Measurements from ENCODE around the gene JAKMIP2. TPM values are rescaled to one million over a fixed set of nuclear protein-coding genes. Genes with fewer than 3 reads are reported as not detected.
"Not testable (repeated sequence)": the region's sequence is repeated elsewhere in the genome, so short reads cannot be mapped to it uniquely, and the experiment has no call there.

Gene JAKMIP2
- total RNA-seq, 1 experiment from 2014 or later, result 6.4 TPM

DNA sequence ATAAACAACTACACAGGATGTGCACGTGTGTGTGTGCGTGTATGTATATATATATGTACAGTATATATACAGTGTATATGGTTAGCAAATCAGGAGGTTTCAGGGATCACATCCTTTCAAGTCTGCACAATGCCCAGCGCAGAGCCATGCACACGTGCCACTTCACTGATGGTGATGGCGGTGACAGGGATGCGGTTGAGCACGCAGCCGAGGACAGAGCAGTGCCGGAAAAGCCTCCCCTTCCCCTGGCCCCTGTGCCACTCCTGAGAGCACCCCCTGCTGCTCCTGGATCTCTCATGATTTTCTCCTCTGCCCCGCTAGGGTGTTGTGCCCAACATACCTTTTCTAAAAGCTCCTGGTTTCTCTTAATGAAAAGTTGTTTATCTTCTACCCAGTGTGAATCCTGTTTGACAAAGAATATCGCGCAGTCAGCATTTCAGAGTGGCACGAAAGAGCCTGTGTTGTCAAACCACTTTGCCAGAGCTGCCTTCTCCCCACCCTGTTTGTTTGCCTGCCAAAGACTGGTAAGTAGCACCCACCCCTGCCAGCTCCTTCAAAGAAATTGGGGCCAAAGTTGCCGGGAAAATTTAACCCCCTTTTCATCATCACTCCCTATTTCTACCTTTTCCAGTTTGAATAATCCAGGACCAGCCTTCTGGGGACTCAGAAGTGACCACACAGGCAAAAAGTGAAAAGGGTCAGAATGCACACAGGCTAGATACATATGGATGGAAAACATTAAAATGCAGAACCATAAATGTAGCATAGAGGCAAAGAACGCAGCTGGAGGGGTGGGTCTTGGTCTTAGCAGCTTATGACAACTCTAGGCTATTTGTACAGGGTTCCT is 146.4 kb downstream of the JAKMIP2 start:
- H3K4me1 ChIP-seq (ENCODE audit: insufficient read depth, low read length), result no peaks in the 10 kb centered on the region
- no peak overlapping the region for H3K18ac ChIP-seq (ENCODE audit: insufficient read length, low read depth, low read length)
- WGBS (ENCODE audit: extremely low coverage, insufficient read length, low lambda C conversion rate), result no CpG with 5 or more reads among the region's 15 CpGs
- no peak overlapping the region for H3K14ac ChIP-seq (ENCODE audit: insufficient read depth, low read length)
- H3K4me2 ChIP-seq (ENCODE audit: insufficient read depth, insufficient read length, low read length), result no peak overlapping the region
- H3K9ac ChIP-seq (ENCODE audit: extremely low read depth, insufficient read length, low read length), result no peak overlapping the region
- H3K79me1 ChIP-seq (ENCODE audit: insufficient read depth, low read depth, low read length, poor library complexity, severe bottlenecking), result no peaks in the 10 kb centered on the region
- H3K27ac ChIP-seq (ENCODE audit: insufficient read length, low read depth, low read length), result no peak overlapping the region
- no peak overlapping the region for H2BK5ac ChIP-seq (ENCODE audit: insufficient read length, low read length)
- no peak overlapping the region for H3K56ac ChIP-seq (ENCODE audit: insufficient read length, low read depth, low read length)
- no peak overlapping the region for H3T11ph ChIP-seq (ENCODE audit: low read length)
- H3K27me3 ChIP-seq (ENCODE audit: insufficient read depth, low read length), result no peaks in the 10 kb centered on the region
- H3K9me3 ChIP-seq (ENCODE audit: control insufficient read depth, low read depth, low read length), result no peaks in the 10 kb centered on the region
- Mint-ChIP-seq H3K4me3 (no peak overlapping the region), H3K27ac (peak overlapping the region in 2 of 3 experiments; percentile 66 to 85; a peak in 3 of 7 replicates), H3K27me3 (ENCODE audit: low read depth) (no peaks in the 10 kb centered on the region), H3K36me3 (ENCODE audit: insufficient read depth in 1 of 3, low read depth in 3 of 3) (peaks cover 21 to 73% (median 55%) of the 10 kb centered on the region in 3 experiments; a peak in 6 of 7 replicates), H3K4me1 (peaks cover 15 to 20% of the 10 kb centered on the region in 2 experiments), H3K9me3 (no peaks in the 10 kb centered on the region)
- no peak overlapping the region for H3K4ac ChIP-seq (ENCODE audit: low read depth, low read length)
- H2AK5ac ChIP-seq (ENCODE audit: insufficient read length, low read length), result no peak overlapping the region
- H3K23ac ChIP-seq (ENCODE audit: insufficient read length, low read depth, low read length), result no peak overlapping the region
- no peak overlapping the region for H4K91ac ChIP-seq (ENCODE audit: insufficient read length, low read depth, low read length)
- H2BK15ac ChIP-seq (ENCODE audit: low read depth, low read length), result no peak overlapping the region
- TF ChIP-seq, protein P1, sequence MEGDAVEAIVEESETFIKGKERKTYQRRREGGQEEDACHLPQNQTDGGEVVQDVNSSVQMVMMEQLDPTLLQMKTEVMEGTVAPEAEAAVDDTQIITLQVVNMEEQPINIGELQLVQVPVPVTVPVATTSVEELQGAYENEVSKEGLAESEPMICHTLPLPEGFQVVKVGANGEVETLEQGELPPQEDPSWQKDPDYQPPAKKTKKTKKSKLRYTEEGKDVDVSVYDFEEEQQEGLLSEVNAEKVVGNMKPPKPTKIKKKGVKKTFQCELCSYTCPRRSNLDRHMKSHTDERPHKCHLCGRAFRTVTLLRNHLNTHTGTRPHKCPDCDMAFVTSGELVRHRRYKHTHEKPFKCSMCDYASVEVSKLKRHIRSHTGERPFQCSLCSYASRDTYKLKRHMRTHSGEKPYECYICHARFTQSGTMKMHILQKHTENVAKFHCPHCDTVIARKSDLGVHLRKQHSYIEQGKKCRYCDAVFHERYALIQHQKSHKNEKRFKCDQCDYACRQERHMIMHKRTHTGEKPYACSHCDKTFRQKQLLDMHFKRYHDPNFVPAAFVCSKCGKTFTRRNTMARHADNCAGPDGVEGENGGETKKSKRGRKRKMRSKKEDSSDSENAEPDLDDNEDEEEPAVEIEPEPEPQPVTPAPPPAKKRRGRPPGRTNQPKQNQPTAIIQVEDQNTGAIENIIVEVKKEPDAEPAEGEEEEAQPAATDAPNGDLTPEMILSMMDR (conservative IDR thresholded peaks at IDR 0.05), result no peak
- no peak overlapping the region for H4K5ac ChIP-seq (ENCODE audit: insufficient read length, low read depth, low read length)
- H3K79me2 ChIP-seq (ENCODE audit: insufficient read depth, low read length), result no peaks in the 10 kb centered on the region
- H2BK20ac ChIP-seq (ENCODE audit: low read depth, low read length, poor library complexity, severe bottlenecking), result no peak overlapping the region
- no peaks in the 10 kb centered on the region for H4K20me1 ChIP-seq (ENCODE audit: control insufficient read depth, insufficient read depth, insufficient read length)
- no peak overlapping the region for H2BK12ac ChIP-seq (ENCODE audit: insufficient read length, low read depth, low read length)
- no peak overlapping the region for H2BK120ac ChIP-seq (ENCODE audit: low read depth, low read length, poor library complexity, severe bottlenecking)
- no peak overlapping the region for H2AFZ ChIP-seq (ENCODE audit: low read length)
- H3K23me2 ChIP-seq (ENCODE audit: insufficient read length, low read depth, low read length, poor library complexity, severe bottlenecking), result no peaks in the 10 kb centered on the region
- no peak for DNase-seq
- H4K8ac ChIP-seq (replicated peaks; ENCODE audit: insufficient read length, low read depth, low read length), result no peak overlapping the region

DNA sequence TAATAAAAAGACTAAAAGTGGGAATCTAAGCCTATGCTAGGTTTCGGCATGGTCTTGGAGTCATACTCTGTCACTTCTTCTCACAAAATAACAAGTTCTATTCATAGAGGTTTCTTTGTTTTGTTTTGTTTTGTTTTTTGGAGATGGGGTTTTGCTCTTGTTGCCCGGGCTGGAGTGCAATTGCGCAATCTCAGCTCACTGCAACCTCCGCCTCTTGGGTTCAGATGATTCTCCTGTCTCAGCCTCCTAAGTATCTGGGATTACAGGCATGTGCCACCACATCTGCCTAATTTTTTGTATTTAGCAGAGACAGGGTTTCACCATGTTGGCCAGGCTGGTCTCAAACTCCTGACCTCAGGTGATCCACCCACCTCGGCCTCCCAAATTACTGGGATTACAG is 147.1 kb downstream of the JAKMIP2 start:
- not testable (repeated sequence) for H3K27ac ChIP-seq (ENCODE audit: insufficient read length, low read depth, low read length); DNase-seq; H4K20me1 ChIP-seq (ENCODE audit: control insufficient read depth, insufficient read depth, insufficient read length); H3K27me3 Mint-ChIP-seq (ENCODE audit: low read depth); H2BK20ac ChIP-seq (ENCODE audit: low read depth, low read length, poor library complexity, severe bottlenecking); H3K79me2 ChIP-seq (ENCODE audit: insufficient read depth, low read length); H2AFZ ChIP-seq (ENCODE audit: low read length); H3K14ac ChIP-seq (ENCODE audit: insufficient read depth, low read length); H3K23ac ChIP-seq (ENCODE audit: insufficient read length, low read depth, low read length); H3K4me2 ChIP-seq (ENCODE audit: insufficient read depth, insufficient read length, low read length); H3K9me3 ChIP-seq (ENCODE audit: control insufficient read depth, low read depth, low read length); H2BK5ac ChIP-seq (ENCODE audit: insufficient read length, low read length); H3K23me2 ChIP-seq (ENCODE audit: insufficient read length, low read depth, low read length, poor library complexity, severe bottlenecking); H2BK15ac ChIP-seq (ENCODE audit: low read depth, low read length); H3K56ac ChIP-seq (ENCODE audit: insufficient read length, low read depth, low read length); H3K79me1 ChIP-seq (ENCODE audit: insufficient read depth, low read depth, low read length, poor library complexity, severe bottlenecking); H3T11ph ChIP-seq (ENCODE audit: low read length); H4K8ac ChIP-seq (replicated peaks; ENCODE audit: insufficient read length, low read depth, low read length); H3K9me3 Mint-ChIP-seq; H2BK120ac ChIP-seq (ENCODE audit: low read depth, low read length, poor library complexity, severe bottlenecking); H2BK12ac ChIP-seq (ENCODE audit: insufficient read length, low read depth, low read length); H4K5ac ChIP-seq (ENCODE audit: insufficient read length, low read depth, low read length); H3K4me1 ChIP-seq (ENCODE audit: insufficient read depth, low read length); H3K18ac ChIP-seq (ENCODE audit: insufficient read length, low read depth, low read length); H3K9ac ChIP-seq (ENCODE audit: extremely low read depth, insufficient read length, low read length); H3K27ac Mint-ChIP-seq; H2AK5ac ChIP-seq (ENCODE audit: insufficient read length, low read length); H3K4me3 Mint-ChIP-seq; H3K4ac ChIP-seq (ENCODE audit: low read depth, low read length); H4K91ac ChIP-seq (ENCODE audit: insufficient read length, low read depth, low read length); H3K27me3 ChIP-seq (ENCODE audit: insufficient read depth, low read length)
- Mint-ChIP-seq H3K36me3 (ENCODE audit: insufficient read depth in 1 of 3, low read depth in 3 of 3) (peaks cover 22 to 71% (median 53%) of the 10 kb centered on the region in 3 experiments; a peak in 6 of 7 replicates), H3K4me1 (peaks cover 15 to 20% of the 10 kb centered on the region in 2 experiments)
- no CpG with 5 or more reads among the region's 5 CpGs for WGBS (ENCODE audit: extremely low coverage, insufficient read length, low lambda C conversion rate)
